ENCODE results near the gene HPSE2.
"Not testable (repeated sequence)": the region's sequence is repeated elsewhere in the genome, so short reads cannot be mapped to it uniquely, and the experiment has no call there.

The HPSE2 gene

GRCh38 chr10:98997596-98997995 is 238.1 kb downstream of the HPSE2 start:
- Histone ChIP-seq H3K4me1 (ENCODE audit: low read length) (no peaks in the 10 kb centered on the region), H3K4me2 (ENCODE audit: low read length) (no peak overlapping the region), H3K9ac (ENCODE audit: low read length) (no peak overlapping the region), H3K4me3 (ENCODE audit: low read length) (no peak overlapping the region), H3K36me3 (replicated peaks; ENCODE audit: low read depth, low read length) (no peaks in the 10 kb centered on the region), H3K27ac (ENCODE audit: low read length) (no peak overlapping the region), H4K20me1 (ENCODE audit: insufficient read depth, low read length) (no peaks in the 10 kb centered on the region), H2AFZ (ENCODE audit: low read depth, low read length) (no peak overlapping the region), H3K79me2 (ENCODE audit: low read length) (no peaks in the 10 kb centered on the region), H3K27me3 (ENCODE audit: low read depth, low read length) (no peaks in the 10 kb centered on the region), H3K9me3 (ENCODE audit: insufficient read depth, low read length) (no peaks in the 10 kb centered on the region)
- TF ChIP-seq CTCF (IDR thresholded peaks at IDR 0.05; ENCODE audit: low read depth, low read length) (no peak), EZH2phosphoT487 (IDR thresholded peaks at IDR 0.05; ENCODE audit: low read depth) (no peak)

GRCh38 chr10:98994030-98994429 is 241.6 kb downstream of the HPSE2 start:
- no peaks in the 10 kb centered on the region for H3K27me3 ChIP-seq (ENCODE audit: low read depth, low read length)
- TF ChIP-seq CTCF (IDR thresholded peaks at IDR 0.05; ENCODE audit: low read depth, low read length) (no peak), EZH2phosphoT487 (IDR thresholded peaks at IDR 0.05; ENCODE audit: low read depth) (no peak)

GRCh38 chr10:98983751-98984150 is 251.9 kb downstream of the HPSE2 start:
- not testable (repeated sequence) for H2AFZ ChIP-seq (ENCODE audit: low read depth, low read length); H3K4me2 ChIP-seq (ENCODE audit: low read length); H3K9ac ChIP-seq (ENCODE audit: low read length); H3K27me3 ChIP-seq (ENCODE audit: low read depth, low read length); H3K9me3 ChIP-seq (ENCODE audit: insufficient read depth, low read length); H3K36me3 ChIP-seq (replicated peaks; ENCODE audit: low read depth, low read length); H3K79me2 ChIP-seq (ENCODE audit: low read length); H3K27ac ChIP-seq (ENCODE audit: low read length); H3K4me1 ChIP-seq (ENCODE audit: low read length); H3K4me3 ChIP-seq (ENCODE audit: low read length); H4K20me1 ChIP-seq (ENCODE audit: insufficient read depth, low read length)

More at GRCh38 chr10:98994030-98994429, 241.6 kb downstream of the HPSE2 start:
- H3K27ac ChIP-seq (ENCODE audit: low read length), result no peak overlapping the region
- H3K79me2 ChIP-seq (ENCODE audit: low read length), result no peaks in the 10 kb centered on the region
- no peak overlapping the region for H3K4me2 ChIP-seq (ENCODE audit: low read length)
- no peak overlapping the region for H2AFZ ChIP-seq (ENCODE audit: low read depth, low read length)
- no peak overlapping the region for H3K9ac ChIP-seq (ENCODE audit: low read length)
- H4K20me1 ChIP-seq (ENCODE audit: insufficient read depth, low read length), result no peaks in the 10 kb centered on the region
- no peaks in the 10 kb centered on the region for H3K4me1 ChIP-seq (ENCODE audit: low read length)
- H3K4me3 ChIP-seq (ENCODE audit: low read length), result no peak overlapping the region
- no peaks in the 10 kb centered on the region for H3K9me3 ChIP-seq (ENCODE audit: insufficient read depth, low read length)
- no peaks in the 10 kb centered on the region for H3K36me3 ChIP-seq (replicated peaks; ENCODE audit: low read depth, low read length)

GRCh38 chr10:98980353-98980752 is 255.3 kb downstream of the HPSE2 start:
- Histone ChIP-seq H3K9me3 (ENCODE audit: insufficient read depth, low read length) (no peaks in the 10 kb centered on the region), H3K9ac (ENCODE audit: low read length) (no peak overlapping the region), H3K4me3 (ENCODE audit: low read length) (no peak overlapping the region), H2AFZ (ENCODE audit: low read depth, low read length) (no peak overlapping the region), H3K79me2 (ENCODE audit: low read length) (no peaks in the 10 kb centered on the region), H3K4me2 (ENCODE audit: low read length) (no peak overlapping the region), H3K27ac (ENCODE audit: low read length) (no peak overlapping the region), H3K36me3 (replicated peaks; ENCODE audit: low read depth, low read length) (no peaks in the 10 kb centered on the region), H3K27me3 (ENCODE audit: low read depth, low read length) (no peaks in the 10 kb centered on the region), H4K20me1 (ENCODE audit: insufficient read depth, low read length) (no peaks in the 10 kb centered on the region), H3K4me1 (ENCODE audit: low read length) (no peaks in the 10 kb centered on the region)
- no peak for TF ChIP-seq CTCF (IDR thresholded peaks at IDR 0.05; ENCODE audit: low read depth, low read length)
- no peak for TF ChIP-seq EZH2phosphoT487 (IDR thresholded peaks at IDR 0.05; ENCODE audit: low read depth)

- no peaks in the 10 kb centered on the region for H4K20me1 ChIP-seq (ENCODE audit: insufficient read depth, low read length)
These were observed 264.2 kb downstream of the HPSE2 start for GRCh38 chr10:98971464-98971863.

More at GRCh38 chr10:98971464-98971863, 264.2 kb downstream of the HPSE2 start:
- TF ChIP-seq EZH2phosphoT487 (IDR thresholded peaks at IDR 0.05; ENCODE audit: low read depth) (no peak), CTCF (IDR thresholded peaks at IDR 0.05; ENCODE audit: low read depth, low read length) (no peak)
- Histone ChIP-seq H3K79me2 (ENCODE audit: low read length) (no peaks in the 10 kb centered on the region), H3K4me3 (ENCODE audit: low read length) (no peak overlapping the region), H3K9me3 (ENCODE audit: insufficient read depth, low read length) (no peaks in the 10 kb centered on the region), H3K4me1 (ENCODE audit: low read length) (no peaks in the 10 kb centered on the region), H3K4me2 (ENCODE audit: low read length) (no peak overlapping the region), H3K27ac (ENCODE audit: low read length) (no peak overlapping the region), H2AFZ (ENCODE audit: low read depth, low read length) (no peak overlapping the region), H3K9ac (ENCODE audit: low read length) (no peak overlapping the region), H3K27me3 (ENCODE audit: low read depth, low read length) (no peaks in the 10 kb centered on the region), H3K36me3 (replicated peaks; ENCODE audit: low read depth, low read length) (no peaks in the 10 kb centered on the region)
